Trophoblast cell (in vitro differentiated cells and primary cell): Measurements from ENCODE around the gene PPTC7.
A peak's percentile ranks its signal among the peaks of the same experiment; 100 is the strongest.
"Not testable (repeated sequence)": the region's sequence is repeated elsewhere in the genome, so short reads cannot be mapped to it uniquely, and the experiment has no call there.

Source experiments
- DNase-seq, 2 donors: peaks; one replicate each; pipeline ENCODE4 v3.0.0-alpha.2; 2016
- H2AFZ ChIP-seq: 2 replicates; pipeline ENCODE4 v1.6.1; 2013; ENCODE audit warnings: low read length, moderate library complexity, mild to moderate bottlenecking; ENCODE audit not compliant: insufficient read depth, poor library complexity
- H2AK5ac ChIP-seq: 2 replicates; pipeline ENCODE4 v1.6.1; 2013; ENCODE audit warnings: mild to moderate bottlenecking, low read length
- H2BK120ac ChIP-seq: 2 replicates; pipeline ENCODE4 v1.6.1; 2013; ENCODE audit warnings: low read length, mild to moderate bottlenecking, moderate library complexity; ENCODE audit not compliant: insufficient read depth, poor library complexity
- H2BK12ac ChIP-seq: 2 replicates; pipeline ENCODE4 v1.6.1; 2013; ENCODE audit warnings: mild to moderate bottlenecking, low read length, moderate library complexity
- H2BK5ac ChIP-seq: 2 replicates; pipeline ENCODE4 v1.6.1; 2013; ENCODE audit warnings: low read length, low read depth, moderate library complexity, mild to moderate bottlenecking; ENCODE audit not compliant: poor library complexity
- H3K14ac ChIP-seq: 2 replicates; pipeline ENCODE4 v1.6.1; 2013; ENCODE audit warnings: mild to moderate bottlenecking, low read length
- H3K18ac ChIP-seq: 2 replicates; pipeline ENCODE4 v1.6.1; 2013; ENCODE audit warnings: mild to moderate bottlenecking, low read length
- H3K23ac ChIP-seq: 2 replicates; pipeline ENCODE4 v1.6.1; 2013; ENCODE audit warnings: low read length
- H3K27ac ChIP-seq: 2 replicates; pipeline ENCODE4 v1.5.1; 2013; ENCODE audit warnings: low read depth, mild to moderate bottlenecking, inconsistent platforms, low read length, moderate library complexity
- H3K27me3 ChIP-seq: 2 replicates; pipeline ENCODE4 v1.6.1; 2013; ENCODE audit warnings: inconsistent platforms, mild to moderate bottlenecking, low read length, moderate library complexity; ENCODE audit not compliant: insufficient read depth
- H3K36me3 ChIP-seq, 2 experiments: 1 replicate in 1 of 2; 2 replicates in 1 of 2; pipeline ENCODE4 v1.6.1; 2013; ENCODE audit warnings: low read length in 2 of 2, mild to moderate bottlenecking in 2 of 2, moderate library complexity in 1 of 2; ENCODE audit not compliant: insufficient read depth in 2 of 2, control insufficient read depth in 1 of 2
- H3K4ac ChIP-seq: 2 replicates; pipeline ENCODE4 v1.6.1; 2013; ENCODE audit warnings: low read depth, mild to moderate bottlenecking, low read length, moderate library complexity
- H3K4me1 ChIP-seq, 2 experiments: 1 replicate in 1 of 2; 2 replicates in 1 of 2; pipeline ENCODE4 v1.6.1; 2013; ENCODE audit warnings: low read length in 2 of 2, mild to moderate bottlenecking in 2 of 2, moderate library complexity in 1 of 2; ENCODE audit not compliant: insufficient read depth in 2 of 2, control insufficient read depth in 1 of 2
- H3K4me2 ChIP-seq: 2 replicates; pipeline ENCODE4 v1.6.1; 2013; ENCODE audit warnings: inconsistent platforms, mild to moderate bottlenecking, low read length, moderate library complexity
- H3K4me3 ChIP-seq: 2 replicates; pipeline ENCODE4 v1.5.1; 2013; ENCODE audit warnings: mild to moderate bottlenecking, low read depth, low read length, inconsistent platforms
- H3K79me1 ChIP-seq: one replicate; pipeline ENCODE4 v1.6.1; 2013; ENCODE audit warnings: low read length
- H3K79me2 ChIP-seq: 2 replicates; pipeline ENCODE4 v1.6.1; 2013; ENCODE audit warnings: low read length, mild to moderate bottlenecking; ENCODE audit not compliant: control insufficient read depth, insufficient read depth, poor library complexity
- H3K9ac ChIP-seq: 2 replicates; pipeline ENCODE4 v1.6.1; 2013; ENCODE audit warnings: mild to moderate bottlenecking, low read length
- H3K9me3 ChIP-seq: 2 replicates; pipeline ENCODE4 v1.6.1; 2013; ENCODE audit warnings: low read depth, mild to moderate bottlenecking, control low read depth, inconsistent platforms, low read length; ENCODE audit not compliant: insufficient read depth
- H4K12ac ChIP-seq: 2 replicates; pipeline ENCODE4 v1.6.1; 2013; ENCODE audit warnings: low read depth, mild to moderate bottlenecking, low read length, moderate library complexity
- H4K8ac ChIP-seq: 2 replicates; pipeline ENCODE4 v1.6.1; 2013; ENCODE audit warnings: low read depth, mild to moderate bottlenecking, low read length, moderate library complexity
- H4K91ac ChIP-seq: one replicate; pipeline ENCODE4 v1.6.1; 2013; ENCODE audit warnings: low read depth, mild to moderate bottlenecking, low read length, moderate library complexity
- WGBS: extraction: QIAGEN DNeasy Blood & Tissue Kit; methylation state at CpG from one replicate; pipeline ENCODE4 v1.1.7; 2013; ENCODE audit warnings: missing lambda C conversion rate; ENCODE audit not compliant: insufficient read length, insufficient coverage; ENCODE audit errors: extremely low coverage; 5-methylcytosine and 5-hydroxymethylcytosine counted together

The PPTC7 gene

GRCh38 chr12:110606253-110606611 lies 23.1 kb upstream of the PPTC7 start:
- H3K9ac ChIP-seq: no peak overlapping the region
- H3K79me2 ChIP-seq: no peaks in the 10 kb centered on the region
- no peak overlapping the region for H3K18ac ChIP-seq
- no peaks in the 10 kb centered on the region for H3K79me1 ChIP-seq
- no CpG with 5 or more reads among the region's 8 CpGs for WGBS
- no peak overlapping the region for H3K14ac ChIP-seq
- H3K4me1 ChIP-seq: no peaks in the 10 kb centered on the region
- no peak overlapping the region for H3K23ac ChIP-seq
- H2BK12ac ChIP-seq: no peak overlapping the region
- no peak overlapping the region for H2BK5ac ChIP-seq
- no peaks in the 10 kb centered on the region for H3K27me3 ChIP-seq
- no peak overlapping the region for H2AK5ac ChIP-seq
- DNase-seq: no peak
- H4K8ac ChIP-seq: no peak overlapping the region
- no peak overlapping the region for H2BK120ac ChIP-seq
- H3K4ac ChIP-seq: no peak overlapping the region
- H3K9me3 ChIP-seq: no peaks in the 10 kb centered on the region
- no peak overlapping the region for H3K27ac ChIP-seq
- no peak overlapping the region for H3K4me3 ChIP-seq
- no peak overlapping the region for H4K12ac ChIP-seq
- H2AFZ ChIP-seq: no peak overlapping the region
- H4K91ac ChIP-seq: no peak overlapping the region
- H3K4me2 ChIP-seq: no peak overlapping the region
- no peaks in the 10 kb centered on the region for H3K36me3 ChIP-seq

GRCh38 chr12:110602085-110602814 lies 19.1 kb upstream of the PPTC7 start:
- H3K23ac ChIP-seq, H3K18ac ChIP-seq, H3K36me3 ChIP-seq, H3K4me1 ChIP-seq, H3K27ac ChIP-seq, H3K9ac ChIP-seq, H3K4me2 ChIP-seq, H4K8ac ChIP-seq, H2BK120ac ChIP-seq, H2AK5ac ChIP-seq, H3K4me3 ChIP-seq, H3K79me1 ChIP-seq, H3K9me3 ChIP-seq, H3K27me3 ChIP-seq, H2BK5ac ChIP-seq, H3K79me2 ChIP-seq, H3K4ac ChIP-seq, H2AFZ ChIP-seq, H4K91ac ChIP-seq, H3K14ac ChIP-seq, H4K12ac ChIP-seq, H2BK12ac ChIP-seq: not testable (repeated sequence)
- no CpG with 5 or more reads among the region's 14 CpGs for WGBS
- DNase-seq: peak; percentile 31 to 78

GRCh38 chr12:110600254-110600653 lies 17.1 kb upstream of the PPTC7 start:
- DNase-seq: peak in 1 of 2 donors; percentile 91
- H2AK5ac ChIP-seq: no peak overlapping the region
- H3K9me3 ChIP-seq: no peaks in the 10 kb centered on the region
- no peak overlapping the region for H3K4ac ChIP-seq
- no peak overlapping the region for H3K4me3 ChIP-seq
- WGBS: no CpG with 5 or more reads among the region's 4 CpGs
- H2BK120ac ChIP-seq: no peak overlapping the region
- H3K4me2 ChIP-seq: no peak overlapping the region
- no peak overlapping the region for H3K9ac ChIP-seq
- H2BK5ac ChIP-seq: no peak overlapping the region
- H3K79me1 ChIP-seq: no peaks in the 10 kb centered on the region
- no peak overlapping the region for H3K23ac ChIP-seq
- no peak overlapping the region for H4K8ac ChIP-seq
- H3K36me3 ChIP-seq: no peaks in the 10 kb centered on the region
- no peak overlapping the region for H3K27ac ChIP-seq
- H3K27me3 ChIP-seq: no peaks in the 10 kb centered on the region
- H4K91ac ChIP-seq: no peak overlapping the region
- no peak overlapping the region for H2AFZ ChIP-seq
- H4K12ac ChIP-seq: no peak overlapping the region
- no peak overlapping the region for H3K18ac ChIP-seq
- no peaks in the 10 kb centered on the region for H3K4me1 ChIP-seq
- H3K79me2 ChIP-seq: no peaks in the 10 kb centered on the region
- no peak overlapping the region for H2BK12ac ChIP-seq
- no peak overlapping the region for H3K14ac ChIP-seq

- Histone ChIP-seq H2AK5ac (no peak overlapping the region), H3K9ac (no peak overlapping the region), H4K91ac (no peak overlapping the region), H3K27ac (no peak overlapping the region), H4K12ac (no peak overlapping the region), H3K4me1 (no peaks in the 10 kb centered on the region), H3K79me2 (no peaks in the 10 kb centered on the region), H3K23ac (no peak overlapping the region), H2BK120ac (no peak overlapping the region), H3K14ac (no peak overlapping the region), H3K36me3 (no peaks in the 10 kb centered on the region), H3K4me2 (no peak overlapping the region), H3K4me3 (no peak overlapping the region), H3K79me1 (no peaks in the 10 kb centered on the region), H2BK5ac (no peak overlapping the region), H3K18ac (no peak overlapping the region), H3K4ac (no peak overlapping the region), H2BK12ac (no peak overlapping the region), H3K27me3 (no peaks in the 10 kb centered on the region), H2AFZ (no peak overlapping the region), H4K8ac (no peak overlapping the region), H3K9me3 (no peaks in the 10 kb centered on the region)
- no peak for DNase-seq
- no CpG with 5 or more reads among the region's 4 CpGs for WGBS
Observed at GRCh38 chr12:110599334-110599733, 16.2 kb upstream of the PPTC7 start.
